HG02571 (cell line): Measurements from ENCODE around the gene SFSWAP.
"Not testable (repeated sequence)": the region's sequence is repeated elsewhere in the genome, so short reads cannot be mapped to it uniquely, and the experiment has no call there.

Source experiments
- ATAC-seq: cut with Tn5 transposase; IDR thresholded peaks from one replicate; pipeline ENCODE4 v1.9.1; 2021; ENCODE audit warnings: mild to moderate bottlenecking, moderate library complexity; ENCODE audit not compliant: unreplicated experiment

The SFSWAP gene

DNA sequence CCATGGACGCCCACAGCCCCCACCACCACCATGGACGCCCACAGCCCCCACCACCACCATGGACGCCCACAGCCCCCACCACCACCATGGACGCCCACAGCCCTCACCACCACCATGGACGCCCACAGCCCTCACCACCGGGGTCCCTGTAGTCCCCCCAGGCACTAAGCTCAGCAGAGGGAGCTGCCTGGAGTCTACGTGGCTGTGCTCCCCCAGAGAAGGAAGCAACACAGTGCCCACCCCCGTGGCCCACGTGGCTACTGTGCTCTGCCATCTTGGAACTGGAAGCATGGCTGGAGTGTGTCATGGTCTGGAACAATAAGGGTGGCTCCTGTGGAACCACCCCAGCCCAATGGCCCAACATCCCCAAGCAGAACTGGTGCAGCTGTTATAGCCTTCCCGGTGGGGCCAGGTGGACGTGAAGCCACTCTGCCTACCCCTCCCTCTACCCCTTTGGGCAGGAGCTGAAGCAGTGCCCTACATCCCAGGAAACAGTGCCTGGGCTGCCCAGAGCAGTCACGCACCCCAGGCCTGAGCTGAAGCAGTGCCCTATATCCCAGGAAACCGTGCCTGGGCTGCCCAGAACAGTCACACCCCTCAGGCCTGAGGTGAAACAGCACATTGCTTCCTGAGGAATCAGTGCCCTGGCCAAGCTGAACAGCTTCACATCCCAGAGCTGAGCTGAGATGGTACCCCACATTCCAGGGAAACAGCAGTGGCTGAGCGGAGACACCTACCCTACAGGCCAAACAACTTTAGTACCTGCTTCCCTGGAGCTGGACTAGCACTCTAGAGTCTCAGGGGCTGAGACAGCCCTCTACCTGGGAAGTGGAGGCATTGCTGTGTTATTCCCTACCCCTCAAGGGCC lies 9.0 kb upstream of the SFSWAP start:
- ATAC-seq, result no peak

DNA sequence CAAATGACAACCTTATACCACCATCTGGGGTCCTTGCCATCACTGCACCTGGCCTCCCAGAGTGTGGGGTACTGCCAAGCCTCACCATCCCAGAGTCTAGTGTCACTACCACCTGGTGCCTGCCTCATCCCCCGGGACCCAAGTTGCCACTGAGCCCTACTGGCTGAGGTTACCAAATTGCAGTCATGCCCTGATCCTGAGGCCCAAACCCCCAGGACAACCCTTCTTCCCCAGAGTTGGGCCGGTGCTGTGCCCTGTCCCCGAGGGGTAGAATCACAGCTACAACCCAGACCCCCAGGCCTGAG lies 8.4 kb upstream of the SFSWAP start:
- ATAC-seq, result no peak

DNA sequence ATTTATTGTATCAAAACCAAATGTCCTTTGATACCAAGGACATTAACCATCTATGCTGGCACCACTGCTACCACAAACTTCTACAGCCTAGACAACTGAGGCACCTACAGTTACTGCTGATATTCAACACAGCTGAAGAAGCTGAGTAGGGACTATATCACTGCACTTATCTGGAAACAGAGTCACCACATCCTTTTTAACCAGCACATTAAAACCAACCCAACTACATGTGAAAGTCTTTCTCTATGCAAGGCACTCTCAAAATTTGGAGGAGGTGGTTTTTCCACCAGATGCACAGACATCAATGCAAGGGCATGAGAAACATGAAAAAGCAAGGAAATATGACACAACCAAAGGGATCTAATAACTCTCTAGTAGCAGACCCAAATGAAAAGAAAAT lies 7.7 kb upstream of the SFSWAP start:
- no peak for ATAC-seq

DNA sequence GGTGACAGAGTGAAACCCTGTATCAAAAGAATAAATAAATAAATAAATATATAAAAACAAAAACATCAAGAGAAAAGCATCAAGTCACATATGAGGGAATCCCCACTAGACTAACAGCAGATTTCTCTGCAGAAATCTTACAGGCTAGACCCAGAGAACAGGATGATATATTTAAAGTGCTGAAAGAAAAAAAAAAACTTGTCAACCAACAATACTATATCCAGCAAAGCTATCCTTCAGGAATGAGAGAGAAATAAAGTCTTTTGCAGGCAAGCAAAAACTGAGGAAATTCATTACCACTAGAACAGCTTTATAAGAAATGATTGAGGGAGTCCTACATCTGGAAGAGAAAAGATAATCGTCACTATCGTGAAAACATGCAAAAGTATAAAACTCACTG lies 6.4 kb upstream of the SFSWAP start:
- no peak for ATAC-seq

DNA sequence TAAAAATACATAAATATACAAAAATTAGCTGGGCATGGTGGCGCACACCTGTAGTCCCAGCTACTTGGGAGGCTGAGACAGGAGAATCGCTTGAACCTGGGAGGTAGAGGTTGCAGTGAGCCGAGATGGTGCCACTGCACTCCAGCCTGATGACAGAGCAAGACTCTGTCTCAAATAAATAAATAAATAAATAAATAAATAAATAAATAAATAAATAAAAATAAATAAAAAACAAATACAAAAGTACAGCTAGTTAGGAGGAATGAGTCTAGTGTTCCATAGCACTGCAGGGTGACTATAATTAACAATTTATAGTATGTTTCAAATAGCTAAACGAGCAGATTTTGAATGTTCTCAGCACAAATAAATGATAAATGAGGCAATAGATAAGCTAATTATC lies 4.2 kb upstream of the SFSWAP start:
- not testable (repeated sequence) for ATAC-seq

DNA sequence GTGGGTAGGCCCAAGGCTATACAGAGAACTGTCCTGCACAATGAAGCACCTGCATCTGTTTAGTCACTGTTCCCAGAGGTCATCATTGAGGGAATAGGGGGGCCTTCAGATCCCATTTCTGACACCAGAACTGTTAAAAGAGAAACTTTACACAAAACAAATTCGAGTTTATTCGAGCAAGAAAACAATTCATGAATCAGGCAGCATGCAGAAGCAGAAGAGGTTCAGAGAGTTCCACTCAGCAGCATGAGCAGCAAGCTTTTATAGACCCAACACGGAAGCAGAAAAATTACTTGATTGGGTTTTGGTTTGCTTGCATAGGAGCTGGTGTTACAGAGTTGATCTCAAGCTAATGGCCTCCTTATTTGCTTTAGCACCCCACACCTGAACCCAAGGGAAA lies 1.7 kb upstream of the SFSWAP start:
- no peak for ATAC-seq

DNA sequence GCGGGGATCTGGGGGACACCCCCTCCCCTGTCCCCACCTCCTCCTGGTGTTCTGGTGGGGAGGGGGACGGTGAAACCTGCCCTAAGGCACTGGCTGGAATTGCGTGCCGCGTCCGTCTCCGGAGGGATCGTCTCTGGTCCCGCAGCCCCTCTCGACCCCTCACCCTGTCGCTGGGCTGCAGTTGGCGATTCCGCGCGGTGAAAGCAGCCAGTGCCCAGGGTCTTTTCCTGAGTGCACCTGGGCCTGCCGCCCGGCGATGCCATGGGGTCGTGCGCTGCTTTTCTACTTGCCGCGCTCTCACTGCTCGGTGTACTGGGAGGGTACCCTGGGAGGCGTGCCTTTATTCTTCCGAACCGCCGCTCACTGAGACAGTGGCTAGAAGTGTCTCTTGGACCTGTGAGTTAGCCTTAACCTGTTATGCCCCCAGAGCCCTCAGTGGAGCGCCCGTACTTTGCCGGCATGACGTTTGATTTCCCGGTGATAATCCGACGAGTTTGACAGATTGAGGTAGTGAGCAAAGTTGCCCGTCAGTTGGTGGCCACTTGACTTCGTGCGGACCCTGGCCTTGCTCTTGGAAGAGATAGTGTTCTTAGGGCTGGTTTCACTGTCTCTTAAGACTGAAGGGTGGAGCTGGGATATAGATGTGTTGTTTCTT lies 788 bp downstream of the SFSWAP start:
- no peak for ATAC-seq

DNA sequence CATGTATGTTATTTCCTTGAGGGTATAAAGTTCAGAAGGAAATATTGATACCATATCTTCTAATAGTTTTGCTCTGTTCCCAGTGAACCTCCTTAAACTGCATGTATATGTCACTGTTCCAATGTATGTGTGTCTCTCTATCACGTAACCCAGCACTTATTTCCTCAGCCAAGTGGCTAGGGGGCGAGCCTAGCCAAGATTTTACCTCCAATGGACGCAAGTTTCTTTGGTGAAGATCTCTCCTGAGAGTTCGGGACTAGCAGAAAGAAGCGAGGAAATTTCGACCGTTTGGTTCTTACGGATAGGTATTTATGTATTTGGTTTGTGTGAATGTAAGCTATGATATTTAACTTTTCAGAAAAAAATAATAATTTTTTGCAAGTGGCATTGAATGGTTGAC lies 2.5 kb downstream of the SFSWAP start:
- ATAC-seq, result no peak

DNA sequence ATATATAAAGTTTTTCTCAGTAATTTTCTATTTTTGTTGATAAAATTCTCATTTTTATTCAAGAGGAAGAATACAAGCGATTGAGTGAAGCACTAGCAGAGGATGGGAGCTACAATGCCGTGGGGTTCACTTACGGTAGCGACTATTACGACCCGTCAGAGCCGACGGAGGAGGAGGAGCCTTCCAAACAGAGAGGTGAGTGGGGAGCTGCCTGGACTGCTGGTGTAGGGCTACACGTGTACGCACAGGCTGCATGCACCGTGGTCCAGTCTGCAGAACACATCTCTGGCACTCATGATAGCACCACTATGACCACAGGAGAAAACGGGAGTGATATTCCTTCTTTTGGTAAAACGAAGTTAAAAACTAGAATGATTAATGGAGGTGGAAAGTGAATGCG lies 3.9 kb downstream of the SFSWAP start:
- ATAC-seq, result no peak

DNA sequence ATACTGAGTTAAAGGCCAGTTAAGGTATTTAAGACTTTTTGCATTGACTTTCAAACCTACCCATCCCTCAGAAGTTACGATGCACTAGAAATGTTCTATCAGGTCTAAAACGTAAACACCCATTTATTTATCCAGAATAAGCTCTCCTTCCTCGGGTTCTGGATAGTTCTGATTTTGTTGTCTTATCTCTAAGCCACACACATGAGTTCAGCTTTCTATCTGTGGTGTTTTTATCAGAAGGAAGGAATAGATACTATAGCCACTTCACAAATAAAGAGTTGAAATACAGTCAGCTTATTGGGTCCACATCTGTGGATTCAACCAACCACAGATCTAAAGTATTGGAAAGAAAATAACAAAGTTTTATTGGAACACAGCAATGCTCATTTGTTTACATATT lies 5.4 kb downstream of the SFSWAP start:
- no peak for ATAC-seq

DNA sequence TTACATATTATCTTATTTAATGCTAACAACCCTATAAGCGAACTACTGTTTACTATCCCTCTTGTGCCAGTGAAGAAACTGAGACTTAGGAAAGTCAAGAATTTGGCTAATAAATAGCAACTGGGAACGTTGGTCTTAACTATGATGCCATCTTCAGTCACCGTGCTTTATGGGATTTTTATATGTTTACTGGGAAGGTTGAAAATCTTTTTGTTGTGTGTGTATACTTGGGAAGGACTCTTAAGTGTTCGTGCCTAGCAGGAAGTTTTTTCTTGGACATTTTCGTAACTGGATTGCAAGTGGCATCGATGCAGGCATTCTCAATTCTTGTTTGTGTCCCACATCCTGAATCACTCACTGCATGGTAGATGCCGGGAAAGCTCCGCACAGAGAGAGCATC lies 9.4 kb downstream of the SFSWAP start:
- no peak for ATAC-seq

DNA sequence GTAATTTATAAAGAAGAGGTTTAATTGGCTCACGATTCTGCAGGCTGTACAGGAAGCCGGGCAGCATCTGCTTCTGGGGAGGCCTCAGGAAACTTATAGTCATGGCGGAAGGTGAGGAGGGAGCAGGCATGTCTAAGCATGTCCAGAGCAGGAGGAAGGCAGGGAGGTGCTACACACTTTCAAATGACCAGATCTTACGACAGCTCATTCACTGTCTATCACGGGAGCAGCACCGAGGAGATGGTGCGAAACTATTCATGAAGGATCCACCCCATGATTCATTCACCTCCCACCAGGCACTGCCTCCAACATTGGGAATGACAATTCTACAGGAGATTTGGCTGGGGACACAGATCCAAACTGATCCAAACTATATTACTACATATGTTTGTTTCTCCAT lies 10.0 kb downstream of the SFSWAP start:
- no peak for ATAC-seq

DNA sequence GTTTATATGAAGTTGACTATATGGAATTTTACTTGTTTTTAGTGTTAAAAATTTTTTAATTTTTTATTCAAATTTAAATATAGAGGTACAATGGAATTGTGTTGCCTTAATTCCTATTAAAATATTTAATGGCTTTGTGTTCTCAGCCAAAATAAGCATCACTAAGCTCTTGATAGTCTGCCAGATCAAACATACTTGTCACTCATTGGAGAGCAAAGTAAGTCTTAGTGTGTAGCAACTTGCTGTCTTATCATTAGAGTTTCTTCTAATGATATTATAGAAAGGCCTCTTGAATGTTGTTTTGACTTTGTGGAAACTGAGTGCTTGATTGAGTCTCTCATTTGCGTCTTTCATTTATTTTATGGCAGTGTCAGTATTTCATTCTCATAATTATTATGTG lies 10.7 kb downstream of the SFSWAP start:
- no peak for ATAC-seq

DNA sequence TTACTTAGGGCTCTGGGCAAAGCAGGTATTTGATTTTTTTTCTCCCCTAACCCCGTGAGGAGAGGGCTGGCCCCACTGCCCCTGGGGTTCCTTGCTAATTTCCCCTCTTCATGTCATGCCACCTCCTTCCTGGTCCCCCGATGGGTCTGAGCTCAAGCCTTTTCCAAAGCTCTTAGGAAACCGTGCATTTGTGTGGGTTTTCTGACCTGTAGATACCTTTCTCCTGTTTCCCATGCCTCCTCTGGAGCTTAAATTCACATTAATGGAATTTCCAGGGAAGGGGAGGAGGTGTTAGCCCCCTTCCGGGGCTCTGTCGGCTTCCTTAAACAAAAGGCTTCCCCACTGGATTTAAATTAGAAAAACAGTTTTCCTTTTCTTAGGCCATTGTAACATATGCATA lies 12.6 kb downstream of the SFSWAP start:
- ATAC-seq, result no peak

DNA sequence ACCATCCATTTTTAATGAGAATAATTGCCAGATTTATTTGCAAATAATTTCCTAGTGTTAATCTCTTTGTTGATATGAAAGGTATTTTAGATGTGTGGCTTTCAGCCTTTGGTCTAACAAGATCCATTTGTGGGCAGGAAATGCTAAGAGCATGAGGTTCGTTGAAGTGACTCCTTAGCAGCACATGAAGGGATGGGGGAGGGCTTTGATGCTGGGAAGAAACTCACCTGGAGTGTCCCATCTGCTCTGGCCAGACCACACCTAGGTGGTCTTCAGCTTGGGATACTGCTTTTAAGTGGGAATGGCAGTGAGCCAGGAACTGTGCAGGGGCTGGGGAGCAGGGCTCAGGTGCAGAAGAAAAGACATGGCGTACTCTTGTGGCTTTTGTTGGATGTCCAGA lies 13.6 kb downstream of the SFSWAP start:
- ATAC-seq, result no peak

DNA sequence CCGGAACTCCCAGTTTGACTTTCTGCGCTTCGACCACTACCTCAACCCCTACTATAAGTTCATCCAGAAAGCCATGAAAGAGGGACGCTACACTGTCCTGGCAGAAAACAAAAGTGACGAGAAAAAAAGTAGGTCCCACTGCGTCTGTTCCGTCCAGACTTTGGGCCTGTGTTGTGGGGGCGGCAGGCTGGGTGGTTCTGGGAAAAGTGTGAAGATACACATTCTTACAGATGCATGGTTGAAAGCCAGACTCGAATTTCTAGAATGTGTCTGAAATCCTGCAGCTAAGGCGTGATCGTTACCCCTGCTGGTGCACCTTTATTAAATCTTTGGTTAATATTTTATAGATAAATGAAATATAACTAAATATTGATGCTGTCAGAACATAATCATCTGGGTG lies 14.6 kb downstream of the SFSWAP start:
- no peak for ATAC-seq

DNA sequence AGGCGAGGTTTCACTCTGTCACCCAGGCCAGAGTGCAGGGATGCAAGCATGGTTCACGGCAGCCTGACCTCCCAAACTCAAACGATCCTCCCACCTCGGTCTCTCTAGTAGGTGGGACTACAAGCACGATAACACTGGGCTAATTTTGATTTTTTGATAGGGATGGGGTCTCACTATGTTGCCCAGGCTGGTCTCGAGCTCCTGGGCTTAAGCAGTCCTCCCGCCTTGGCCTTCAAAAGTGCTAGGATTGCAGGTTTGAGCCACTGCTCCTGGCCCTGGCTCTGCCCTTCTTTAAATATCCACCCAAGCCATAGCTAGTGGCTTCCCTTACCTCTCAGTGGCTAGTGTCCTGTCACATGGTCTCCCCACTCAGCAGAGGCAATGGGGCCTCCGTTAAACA lies 17.8 kb downstream of the SFSWAP start:
- no peak for ATAC-seq

DNA sequence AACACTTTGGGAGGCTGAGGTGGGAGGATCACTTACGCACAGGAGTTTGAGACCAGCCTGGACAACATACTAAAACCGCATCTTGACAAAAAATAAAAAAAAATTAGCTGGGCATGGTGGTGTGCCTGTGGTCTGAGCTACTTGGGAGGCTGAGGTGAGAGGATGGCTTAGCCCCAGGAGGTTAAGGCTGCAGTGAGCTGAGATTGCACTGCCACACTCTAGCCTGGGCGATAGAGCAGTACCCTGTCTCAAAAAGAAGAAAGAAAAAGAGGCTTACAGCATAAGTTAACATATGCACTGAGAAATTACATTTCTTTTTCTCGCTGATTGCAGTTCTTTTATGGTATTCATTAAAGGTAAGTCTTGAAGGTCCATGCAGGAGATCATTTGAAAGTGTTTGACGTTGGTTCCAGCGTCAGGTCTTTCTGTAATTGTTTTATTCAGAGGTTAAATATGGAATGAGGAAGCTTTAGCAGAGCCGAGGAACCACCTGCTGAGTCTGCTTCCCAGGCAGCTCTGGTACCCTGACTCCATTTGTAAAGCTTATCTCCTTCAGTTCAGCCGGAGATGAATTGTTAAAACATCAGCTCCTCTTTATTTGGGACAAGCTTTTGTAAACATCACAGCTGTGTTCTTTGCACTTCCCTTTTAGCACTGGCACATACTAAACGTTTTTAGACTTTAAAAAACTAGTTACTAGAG lies 18.5 kb downstream of the SFSWAP start:
- no peak for ATAC-seq

DNA sequence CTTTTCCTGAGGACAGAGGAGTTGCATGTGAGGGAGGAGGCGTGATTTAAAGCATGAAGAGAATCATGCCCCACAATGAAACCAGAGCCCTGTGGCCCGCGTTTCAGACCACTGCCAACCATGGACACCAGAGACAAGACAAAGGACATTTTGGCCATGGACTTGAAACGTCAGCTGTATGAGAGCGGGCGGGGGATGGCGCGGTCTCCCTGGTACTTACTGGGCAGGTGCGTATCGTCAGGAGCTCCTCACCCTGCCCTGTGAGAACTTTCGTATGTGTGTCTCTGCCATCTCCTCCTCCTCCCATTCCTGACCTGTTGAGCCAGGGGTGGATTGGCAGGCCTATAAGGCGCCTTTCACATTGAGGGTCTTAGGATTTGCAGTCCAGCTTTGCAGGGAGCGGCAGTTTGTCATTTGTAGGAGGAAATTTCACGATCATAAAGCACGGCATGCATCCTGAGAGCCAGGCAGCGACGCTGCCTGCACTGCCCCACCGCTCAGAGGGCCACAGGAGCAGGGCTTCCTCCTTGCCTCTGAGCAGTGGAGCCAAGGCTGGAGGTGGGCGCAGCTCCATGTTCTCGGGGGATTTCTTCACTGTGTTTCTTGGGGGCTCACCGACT lies 22.2 kb downstream of the SFSWAP start:
- ATAC-seq, result no peak

DNA sequence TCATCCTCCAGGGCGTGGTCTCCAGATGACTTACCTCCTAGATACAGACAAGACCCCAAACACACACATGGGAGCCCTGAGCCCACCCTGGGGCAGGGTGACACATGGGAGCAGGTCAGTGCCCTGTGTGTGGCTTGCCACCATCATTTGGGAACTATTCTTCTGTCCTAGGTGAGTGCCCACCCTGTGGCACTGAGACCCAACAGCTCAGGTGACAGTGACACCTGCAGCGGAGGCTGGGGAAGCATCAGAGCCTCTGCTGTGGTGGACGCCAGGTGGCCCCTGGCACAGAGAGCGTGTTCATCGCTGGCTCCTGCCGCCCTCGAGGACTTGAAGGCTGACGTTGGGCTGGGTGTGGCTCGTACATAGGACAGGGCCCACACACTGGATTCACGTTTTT lies 23.0 kb downstream of the SFSWAP start:
- ATAC-seq, result no peak

DNA sequence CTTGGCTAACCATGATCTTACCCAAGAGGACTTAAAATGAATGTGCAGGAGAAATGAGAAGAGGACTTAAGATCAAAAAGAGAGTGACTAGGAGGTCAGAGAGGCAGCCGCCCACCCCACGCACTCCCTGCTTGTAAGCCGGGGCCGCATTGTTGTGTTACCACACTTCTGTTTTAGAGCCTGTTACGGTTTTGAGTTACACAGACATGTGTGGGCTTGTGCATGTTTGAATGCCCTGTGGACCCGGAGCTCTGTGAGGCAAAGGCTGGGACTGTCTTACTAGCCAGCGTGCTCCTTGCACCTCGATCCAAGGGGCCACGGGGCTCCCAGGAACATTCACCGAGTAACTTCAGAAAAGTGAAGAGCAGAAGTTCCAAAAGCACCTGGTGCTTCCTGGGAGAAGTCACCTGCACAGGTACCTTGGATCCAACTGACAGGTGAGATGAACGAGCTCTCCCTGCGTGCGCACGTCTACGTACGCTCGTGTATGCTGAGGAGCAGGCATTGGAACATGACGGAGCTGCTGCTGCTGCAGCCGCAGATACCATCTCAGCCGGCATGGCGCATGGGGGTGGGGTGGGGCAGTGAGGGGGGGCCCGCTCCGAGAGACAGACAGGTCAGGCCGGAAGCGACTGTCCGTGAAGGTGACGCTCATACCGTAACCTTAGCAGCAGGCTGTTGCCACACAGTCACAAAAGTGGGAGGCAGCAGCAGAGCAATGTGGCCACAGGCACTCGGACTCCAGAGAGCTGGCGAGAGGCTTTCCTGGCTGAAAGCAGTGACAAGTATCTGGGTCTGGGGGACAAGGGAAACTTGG lies 23.7 kb downstream of the SFSWAP start:
- no peak for ATAC-seq
